Activated CD4-positive, alpha-beta T cell treated with anti-CD3 and anti-CD28 coated beads, Interleukin-2, Interleukin-6, amounts not matched to agents 100 ng/mL and 50 ng/mL, durations not matched to agents 16 hours and 8 hours (primary cell): ENCODE measurements around the gene GSPT1.
"Not testable (repeated sequence)": the region's sequence is repeated elsewhere in the genome, so short reads cannot be mapped to it uniquely, and the experiment has no call there.

ENCODE experiments used
- DNase-seq: peaks from one replicate; pipeline ENCODE4 v3.0.0-alpha.2; 2020

Gene GSPT1

GRCh38 chr16:11915644-11916523 is at the start of gene GSPT1:
Gene GSPT1, minus strand, starts transcription at chr16:11915956. Its CDS starts 236 bp downstream, at chr16:11915720.
- DNase-seq = peak; percentile 100

GRCh38 chr16:11964761-11965551 is 49.2 kb upstream of the GSPT1 start, which contains the start of gene TNFRSF17:
Gene TNFRSF17, plus strand, starts transcription at chr16:11965210. Its CDS starts 115 bp downstream, at chr16:11965325.
- DNase-seq = no peak

GRCh38 chr16:11963706-11964105 is 48.0 kb upstream of the GSPT1 start:
- DNase-seq = no peak

GRCh38 chr16:11962978-11963377 is 47.2 kb upstream of the GSPT1 start:
- not testable (repeated sequence) for DNase-seq

GRCh38 chr16:11962457-11962856 is 46.7 kb upstream of the GSPT1 start:
- not testable (repeated sequence) for DNase-seq

- no peak for DNase-seq
Observed at GRCh38 chr16:11957591-11958395, 42.0 kb upstream of the GSPT1 start.

- no peak for DNase-seq
Observed at GRCh38 chr16:11956558-11956957, 40.8 kb upstream of the GSPT1 start.

GRCh38 chr16:11955713-11956123 is 40.0 kb upstream of the GSPT1 start:
- no peak for DNase-seq

GRCh38 chr16:11953576-11953975 is 37.8 kb upstream of the GSPT1 start:
- DNase-seq = not testable (repeated sequence)

GRCh38 chr16:11950388-11950787 is 34.6 kb upstream of the GSPT1 start:
- no peak for DNase-seq

GRCh38 chr16:11949527-11949926 is 33.8 kb upstream of the GSPT1 start:
- peak; percentile 30 for DNase-seq

GRCh38 chr16:11948819-11949218 is 33.1 kb upstream of the GSPT1 start:
- no peak for DNase-seq

GRCh38 chr16:11946433-11946832 is 30.7 kb upstream of the GSPT1 start:
- DNase-seq = no peak

- not testable (repeated sequence) for DNase-seq
Observed at GRCh38 chr16:11941945-11942344, 26.2 kb upstream of the GSPT1 start, which contains the start of gene NPIPB2. Gene NPIPB2, minus strand, starts transcription at chr16:11942045. Its CDS starts 0 bp downstream, at chr16:11942045.

- not testable (repeated sequence) for DNase-seq
Observed at GRCh38 chr16:11927350-11927749, 11.6 kb upstream of the GSPT1 start.

GRCh38 chr16:11924046-11924445 is 8.3 kb upstream of the GSPT1 start:
- DNase-seq = not testable (repeated sequence)

GRCh38 chr16:11916524-11917285 is 949 bp upstream of the GSPT1 start:
- DNase-seq = no peak

- peak; percentile 30 for DNase-seq
Observed at GRCh38 chr16:11915114-11915643, 577 bp downstream of the GSPT1 start.

- DNase-seq = peak; percentile 56
Observed at GRCh38 chr16:11914210-11915113, 1.3 kb downstream of the GSPT1 start.

GRCh38 chr16:11913425-11914079 is 2.2 kb downstream of the GSPT1 start:
- DNase-seq = peak; percentile 39
